Measurements from ENCODE around the gene CCDC200.

DNA sequence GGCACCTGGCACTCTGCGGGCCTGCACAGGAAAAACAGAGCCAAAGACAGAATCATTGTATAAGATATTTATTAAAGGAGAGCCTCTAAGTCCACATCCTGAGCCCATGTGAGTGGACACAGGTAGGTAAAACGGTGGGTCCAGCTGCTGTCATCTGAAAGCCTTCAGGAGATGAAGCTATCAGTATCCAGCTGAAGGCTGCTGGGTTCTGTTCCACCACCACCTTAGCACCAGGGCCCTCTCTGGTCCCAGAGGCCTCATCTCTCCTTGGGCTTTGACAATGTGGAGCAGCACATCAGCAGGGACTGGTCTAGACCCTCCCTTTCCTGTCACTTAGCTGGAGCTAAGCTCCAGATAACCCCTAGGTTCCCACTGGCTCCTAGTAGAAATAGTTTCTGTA lies 9.4 kb downstream of the CCDC200 start:
- no peak for TF ChIP-seq EZH2 (IDR thresholded peaks at IDR 0.05; ENCODE audit: insufficient read depth, poor library complexity, severe bottlenecking)
- TF ChIP-seq EZH2phosphoT487 (IDR thresholded peaks at IDR 0.05; ENCODE audit: insufficient read depth, low read depth) = no peak

Data from GM23248 (cell line).